ENCODE data around the gene PRR5L.

The PRR5L gene

DNA sequence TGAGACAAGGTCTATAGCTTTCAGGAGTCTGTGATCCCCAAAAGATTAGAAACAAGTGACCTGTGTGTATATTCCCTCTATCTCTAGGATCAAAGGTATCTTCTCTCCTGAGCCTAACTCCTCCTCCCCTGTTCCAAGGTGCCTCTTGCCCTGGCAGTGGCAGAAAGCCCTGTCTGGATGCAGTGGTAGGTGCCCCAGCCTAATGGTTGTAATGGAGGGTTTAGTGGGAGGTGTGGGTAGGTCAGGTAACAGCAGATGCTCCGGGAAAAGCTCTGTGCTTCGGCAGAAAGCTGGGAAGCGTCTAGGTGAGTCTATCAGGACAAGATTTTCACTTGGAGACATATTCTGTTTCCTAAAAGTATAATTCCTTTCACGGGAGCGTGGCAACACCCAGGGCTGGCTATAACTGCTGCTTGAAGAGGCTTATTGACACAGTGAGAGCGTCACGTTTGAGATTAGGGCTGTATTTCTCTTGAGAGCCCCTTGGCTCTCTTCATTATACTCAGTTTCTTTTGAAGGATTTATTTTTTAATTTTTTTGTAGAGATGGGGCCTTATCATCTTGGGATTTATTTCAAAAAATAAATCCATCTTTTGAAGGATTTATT is 49.5 kb downstream of the PRR5L start:
- H3K4me2 ChIP-seq (ENCODE audit: insufficient read depth, low read length, poor library complexity, severe bottlenecking), result no peak overlapping the region
- no peak overlapping the region for H3K14ac ChIP-seq (ENCODE audit: low read length)
- no peak overlapping the region for H2AFZ ChIP-seq (ENCODE audit: low read length)
- H3K4me3 ChIP-seq (ENCODE audit: low read length in 2 of 2), result no peak overlapping the region
- H3K4me1 ChIP-seq (ENCODE audit: control insufficient read depth in 2 of 2, insufficient read depth in 1 of 2, low read depth in 1 of 2, low read length in 2 of 2), result peaks cover 9 to 11% of the 10 kb centered on the region in 2 donors
- H3K18ac ChIP-seq (ENCODE audit: low read length), result no peak overlapping the region
- no peaks in the 10 kb centered on the region for H3K79me1 ChIP-seq (ENCODE audit: low read depth, low read length)
- no peak overlapping the region for H2BK15ac ChIP-seq (ENCODE audit: low read length)
- no peak overlapping the region for H2BK120ac ChIP-seq (ENCODE audit: low read depth, low read length)
- no peak overlapping the region for H2AK5ac ChIP-seq (ENCODE audit: low read depth, low read length)
- H3K27me3 ChIP-seq (ENCODE audit: control insufficient read depth in 3 of 3, insufficient read depth in 3 of 3, low read depth in 1 of 3, low read length in 3 of 3), result no peaks in the 10 kb centered on the region
- no peak overlapping the region for H4K8ac ChIP-seq (ENCODE audit: low read depth, low read length)
- no peak overlapping the region for H3K9ac ChIP-seq (ENCODE audit: low read depth, low read length, poor library complexity)
- H3K9me3 ChIP-seq (replicated peaks in 1 of 2; ENCODE audit: control insufficient read depth in 2 of 2, insufficient read depth in 1 of 2, low read depth in 1 of 2, low read length in 2 of 2), result no peaks in the 10 kb centered on the region
- no peak overlapping the region for H3K27ac ChIP-seq (replicated peaks; ENCODE audit: low read length)
- no peak overlapping the region for H2BK12ac ChIP-seq (ENCODE audit: low read length)
- no peaks in the 10 kb centered on the region for H3K36me3 ChIP-seq (replicated peaks in 1 of 2; ENCODE audit: control insufficient read depth in 2 of 2, insufficient read depth in 2 of 2, low read length in 2 of 2)
- WGBS, 2 donors (ENCODE audit: extremely low coverage in 2 of 2, insufficient read length in 2 of 2, insufficient replicate concordance in 1 of 2), result no CpG with 5 or more reads among the region's 7 CpGs
- no peak overlapping the region for H4K91ac ChIP-seq (ENCODE audit: low read depth, low read length, poor library complexity)
- DNase-seq (ENCODE audit: low spot score), result no peak
- H3K23ac ChIP-seq (ENCODE audit: low read depth, low read length, poor library complexity), result no peak overlapping the region
- H3K4ac ChIP-seq (ENCODE audit: low read length), result no peak overlapping the region
- no peak overlapping the region for H2BK5ac ChIP-seq (ENCODE audit: low read length)

DNA sequence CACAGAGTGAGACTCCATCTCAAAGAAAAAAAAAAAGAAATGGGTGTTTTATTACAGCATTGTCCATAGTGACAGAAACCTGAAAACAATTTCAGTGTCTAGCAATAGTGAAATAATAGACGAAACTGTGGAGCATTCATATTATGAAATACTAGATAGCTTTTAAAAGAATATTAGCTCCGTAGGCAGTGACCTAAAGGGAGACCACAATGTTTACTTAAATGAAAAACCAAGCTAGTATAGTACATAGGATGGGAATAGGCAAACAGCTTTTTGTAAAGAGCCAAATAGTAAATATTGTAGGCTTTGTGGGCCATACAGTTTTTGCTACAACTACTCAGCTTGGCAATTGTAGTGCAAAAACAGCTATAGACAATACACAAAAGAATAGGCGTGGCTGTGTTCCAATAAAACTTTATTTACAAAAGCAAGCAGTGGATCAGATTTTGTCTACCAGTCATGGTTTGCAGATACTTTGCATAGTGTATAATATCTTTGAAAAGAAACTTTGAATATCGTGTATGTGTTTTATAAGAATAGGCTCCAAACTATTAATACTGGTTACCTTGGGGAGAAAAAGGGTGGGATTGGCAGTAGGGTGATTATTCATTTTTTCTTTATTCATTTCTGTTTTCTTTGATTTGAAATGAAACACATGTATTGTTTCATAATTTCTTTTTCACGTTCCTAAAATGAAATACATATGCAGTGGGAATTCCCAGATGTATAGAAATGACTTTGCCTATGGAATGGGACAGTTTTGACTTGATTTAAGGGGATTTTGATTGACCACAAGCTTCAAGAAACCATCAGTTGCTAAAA is 50.7 kb downstream of the PRR5L start:
- Histone ChIP-seq H3K36me3 (replicated peaks in 1 of 2; ENCODE audit: control insufficient read depth in 2 of 2, insufficient read depth in 2 of 2, low read length in 2 of 2) (no peaks in the 10 kb centered on the region), H4K91ac (ENCODE audit: low read depth, low read length, poor library complexity) (no peak overlapping the region), H3K4me2 (ENCODE audit: insufficient read depth, low read length, poor library complexity, severe bottlenecking) (no peak overlapping the region), H3K4me1 (ENCODE audit: control insufficient read depth in 2 of 2, insufficient read depth in 1 of 2, low read depth in 1 of 2, low read length in 2 of 2) (peaks cover 8 to 10% of the 10 kb centered on the region in 2 donors), H3K9ac (ENCODE audit: low read depth, low read length, poor library complexity) (no peak overlapping the region), H2AFZ (ENCODE audit: low read length) (no peak overlapping the region), H3K18ac (ENCODE audit: low read length) (no peak overlapping the region), H3K9me3 (replicated peaks in 1 of 2; ENCODE audit: control insufficient read depth in 2 of 2, insufficient read depth in 1 of 2, low read depth in 1 of 2, low read length in 2 of 2) (no peaks in the 10 kb centered on the region), H2AK5ac (ENCODE audit: low read depth, low read length) (no peak overlapping the region), H3K4me3 (ENCODE audit: low read length in 2 of 2) (no peak overlapping the region), H3K27me3 (ENCODE audit: control insufficient read depth in 3 of 3, insufficient read depth in 3 of 3, low read depth in 1 of 3, low read length in 3 of 3) (no peaks in the 10 kb centered on the region), H3K14ac (ENCODE audit: low read length) (no peak overlapping the region), H2BK15ac (ENCODE audit: low read length) (no peak overlapping the region), H2BK12ac (ENCODE audit: low read length) (no peak overlapping the region), H2BK5ac (ENCODE audit: low read length) (no peak overlapping the region), H3K23ac (ENCODE audit: low read depth, low read length, poor library complexity) (no peak overlapping the region), H3K4ac (ENCODE audit: low read length) (no peak overlapping the region), H2BK120ac (ENCODE audit: low read depth, low read length) (no peak overlapping the region), H3K27ac (replicated peaks; ENCODE audit: low read length) (no peak overlapping the region), H3K79me1 (ENCODE audit: low read depth, low read length) (no peaks in the 10 kb centered on the region), H4K8ac (ENCODE audit: low read depth, low read length) (no peak overlapping the region)
- no CpG with 5 or more reads among the region's 5 CpGs for WGBS, 2 donors (ENCODE audit: extremely low coverage in 2 of 2, insufficient read length in 2 of 2, insufficient replicate concordance in 1 of 2)
- DNase-seq (ENCODE audit: low spot score), result no peak

DNA sequence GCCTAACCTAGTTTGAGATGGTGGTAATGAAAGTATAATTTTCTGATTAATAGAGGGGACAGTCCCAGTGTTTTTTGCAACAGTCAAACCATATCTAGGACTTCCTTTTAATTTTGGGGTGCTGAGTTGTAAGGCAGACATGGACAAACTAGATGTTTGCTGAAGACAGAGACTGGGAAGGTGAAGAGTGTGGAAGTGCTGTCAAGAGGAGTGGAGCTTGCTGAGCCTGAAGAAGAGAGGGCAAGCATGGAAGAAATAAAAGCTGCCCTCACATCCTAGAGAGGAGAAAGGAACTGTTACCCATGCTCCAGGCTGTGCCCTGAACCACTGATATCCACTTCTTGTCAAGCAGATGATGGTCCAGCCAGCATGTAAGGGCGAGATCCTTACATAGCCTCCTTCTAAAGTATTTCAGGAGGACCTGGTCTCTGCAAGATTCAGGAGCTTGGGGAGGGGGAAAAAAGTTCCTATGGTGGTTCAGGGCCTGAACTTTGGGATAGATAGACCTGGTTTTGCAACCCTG is 51.4 kb downstream of the PRR5L start:
- H3K4me2 ChIP-seq (ENCODE audit: insufficient read depth, low read length, poor library complexity, severe bottlenecking), result no peak overlapping the region
- no peak for DNase-seq (ENCODE audit: low spot score)
- H2BK15ac ChIP-seq (ENCODE audit: low read length), result no peak overlapping the region
- H2AFZ ChIP-seq (ENCODE audit: low read length), result no peak overlapping the region
- peaks cover 8 to 10% of the 10 kb centered on the region in 2 donors for H3K4me1 ChIP-seq (ENCODE audit: control insufficient read depth in 2 of 2, insufficient read depth in 1 of 2, low read depth in 1 of 2, low read length in 2 of 2)
- no peaks in the 10 kb centered on the region for H3K9me3 ChIP-seq (replicated peaks in 1 of 2; ENCODE audit: control insufficient read depth in 2 of 2, insufficient read depth in 1 of 2, low read depth in 1 of 2, low read length in 2 of 2)
- H3K36me3 ChIP-seq (replicated peaks in 1 of 2; ENCODE audit: control insufficient read depth in 2 of 2, insufficient read depth in 2 of 2, low read length in 2 of 2), result no peaks in the 10 kb centered on the region
- H3K14ac ChIP-seq (ENCODE audit: low read length), result no peak overlapping the region
- H3K4me3 ChIP-seq (ENCODE audit: low read length in 2 of 2), result no peak overlapping the region
- no peak overlapping the region for H3K4ac ChIP-seq (ENCODE audit: low read length)
- H2BK5ac ChIP-seq (ENCODE audit: low read length), result no peak overlapping the region
- H2AK5ac ChIP-seq (ENCODE audit: low read depth, low read length), result no peak overlapping the region
- WGBS, 2 donors (ENCODE audit: extremely low coverage in 2 of 2, insufficient read length in 2 of 2, insufficient replicate concordance in 1 of 2), result no CpG with 5 or more reads among the region's 1 CpG
- H3K27ac ChIP-seq (replicated peaks; ENCODE audit: low read length), result no peak overlapping the region
- no peaks in the 10 kb centered on the region for H3K79me1 ChIP-seq (ENCODE audit: low read depth, low read length)
- H3K27me3 ChIP-seq (ENCODE audit: control insufficient read depth in 3 of 3, insufficient read depth in 3 of 3, low read depth in 1 of 3, low read length in 3 of 3), result no peaks in the 10 kb centered on the region
- H2BK120ac ChIP-seq (ENCODE audit: low read depth, low read length), result no peak overlapping the region
- no peak overlapping the region for H3K18ac ChIP-seq (ENCODE audit: low read length)
- H2BK12ac ChIP-seq (ENCODE audit: low read length), result no peak overlapping the region
- no peak overlapping the region for H4K91ac ChIP-seq (ENCODE audit: low read depth, low read length, poor library complexity)
- no peak overlapping the region for H4K8ac ChIP-seq (ENCODE audit: low read depth, low read length)
- H3K23ac ChIP-seq (ENCODE audit: low read depth, low read length, poor library complexity), result no peak overlapping the region
- H3K9ac ChIP-seq (ENCODE audit: low read depth, low read length, poor library complexity), result no peak overlapping the region

DNA sequence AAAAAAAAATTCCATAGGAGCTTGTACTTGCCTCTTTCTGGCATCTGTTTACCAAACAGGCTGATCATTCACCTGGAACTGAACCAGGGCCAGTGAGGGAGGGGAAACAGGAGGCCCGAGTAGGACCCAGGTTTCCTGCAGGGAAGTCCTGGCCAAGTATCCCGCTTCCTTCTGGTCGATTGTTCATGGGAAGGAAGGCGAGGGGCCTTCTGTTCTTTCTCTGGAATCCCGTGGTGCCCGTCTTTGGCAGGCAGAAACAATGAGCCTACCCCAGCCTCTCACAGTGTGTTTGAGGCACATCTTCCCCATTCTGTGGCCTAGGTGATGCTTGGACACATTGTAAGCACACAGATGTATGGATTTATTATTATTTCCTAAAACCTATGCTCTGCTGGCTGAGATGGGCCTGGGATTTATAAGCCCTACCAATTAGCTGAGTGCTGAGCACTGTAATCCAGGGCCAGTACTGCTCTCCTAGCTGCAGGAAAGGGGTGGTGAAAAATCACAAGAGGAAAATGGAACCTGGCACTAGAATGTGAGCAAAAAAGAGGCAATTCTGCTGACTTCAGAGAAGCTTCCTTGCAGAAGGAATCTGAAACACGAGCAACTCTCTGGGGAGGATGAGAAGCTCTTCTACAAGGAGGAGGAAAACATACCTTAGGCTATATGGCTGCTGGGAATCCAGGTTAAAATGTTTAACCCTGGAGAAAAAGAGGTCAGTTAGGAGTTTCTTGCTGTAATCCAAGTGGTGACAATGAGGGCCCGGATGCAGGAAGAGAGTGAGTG is 53.5 kb downstream of the PRR5L start:
- Histone ChIP-seq H3K14ac (ENCODE audit: low read length) (no peak overlapping the region), H4K8ac (ENCODE audit: low read depth, low read length) (no peak overlapping the region), H3K27me3 (ENCODE audit: control insufficient read depth in 3 of 3, insufficient read depth in 3 of 3, low read depth in 1 of 3, low read length in 3 of 3) (no peaks in the 10 kb centered on the region), H2BK120ac (ENCODE audit: low read depth, low read length) (no peak overlapping the region), H4K91ac (ENCODE audit: low read depth, low read length, poor library complexity) (no peak overlapping the region), H2AK5ac (ENCODE audit: low read depth, low read length) (no peak overlapping the region), H3K27ac (replicated peaks; ENCODE audit: low read length) (peak overlapping the region; percentile 65), H2BK5ac (ENCODE audit: low read length) (no peak overlapping the region), H3K36me3 (replicated peaks in 1 of 2; ENCODE audit: control insufficient read depth in 2 of 2, insufficient read depth in 2 of 2, low read length in 2 of 2) (no peaks in the 10 kb centered on the region), H3K9ac (ENCODE audit: low read depth, low read length, poor library complexity) (no peak overlapping the region), H3K4me3 (ENCODE audit: low read length in 2 of 2) (no peak overlapping the region), H3K4me2 (ENCODE audit: insufficient read depth, low read length, poor library complexity, severe bottlenecking) (no peak overlapping the region), H2AFZ (ENCODE audit: low read length) (peak overlapping the region; percentile 82), H3K4ac (ENCODE audit: low read length) (no peak overlapping the region), H3K9me3 (replicated peaks in 1 of 2; ENCODE audit: control insufficient read depth in 2 of 2, insufficient read depth in 1 of 2, low read depth in 1 of 2, low read length in 2 of 2) (no peaks in the 10 kb centered on the region), H3K79me1 (ENCODE audit: low read depth, low read length) (no peaks in the 10 kb centered on the region), H2BK15ac (ENCODE audit: low read length) (no peak overlapping the region), H3K18ac (ENCODE audit: low read length) (peak overlapping the region; percentile 15), H3K23ac (ENCODE audit: low read depth, low read length, poor library complexity) (no peak overlapping the region), H2BK12ac (ENCODE audit: low read length) (no peak overlapping the region), H3K4me1 (ENCODE audit: control insufficient read depth in 2 of 2, insufficient read depth in 1 of 2, low read depth in 1 of 2, low read length in 2 of 2) (peaks cover 8% of the 10 kb centered on the region in 2 donors)
- whole genome bisulfite sequencing, 2 donors (ENCODE audit: extremely low coverage in 2 of 2, insufficient read length in 2 of 2, insufficient replicate concordance in 1 of 2), result no CpG with 5 or more reads among the region's 8 CpGs
- no peak for DNase-seq (ENCODE audit: low spot score)
